GM12874 (cell line): Measurements from ENCODE around the gene MESD.

Experiments
- CTCF ChIP-seq: IDR thresholded peaks from 2 replicates; pipeline ENCODE4 v1.5.1; 2011; ENCODE audit warnings: low read depth, mild to moderate bottlenecking, control low read depth, low read length, moderate library complexity; ENCODE audit not compliant: insufficient read depth

MESD gene

GRCh38 chr15:81030301-81030750, 40.7 kb upstream of the MESD start:
- no peak for TF ChIP-seq CTCF

- no peak for TF ChIP-seq CTCF
Observed at GRCh38 chr15:81029414-81030300, 40.0 kb upstream of the MESD start.

GRCh38 chr15:81026836-81027599, 37.4 kb upstream of the MESD start:
- TF ChIP-seq CTCF = no peak

GRCh38 chr15:81025721-81026370, 36.2 kb upstream of the MESD start:
- no peak for TF ChIP-seq CTCF

- TF ChIP-seq CTCF = no peak
Observed at GRCh38 chr15:81024936-81025335, 35.3 kb upstream of the MESD start.

GRCh38 chr15:81024265-81024872, 34.8 kb upstream of the MESD start:
- TF ChIP-seq CTCF = no peak
